Measurements from ENCODE around the gene SUPT3H.

GRCh38 chr6:44789061-44789460 lies 588.7 kb downstream of the SUPT3H start:
- TF ChIP-seq CTCF (CRISPR knock-in tag; IDR thresholded peaks at IDR 0.05) = no peak
- TF ChIP-seq ESRRA (CRISPR knock-in tag; IDR thresholded peaks at IDR 0.05; ENCODE audit: low read depth) = no peak
- no peak for TF ChIP-seq FOXP4 (CRISPR knock-in tag; IDR thresholded peaks at IDR 0.05)
- no peak for TF ChIP-seq ELF1 (CRISPR knock-in tag; IDR thresholded peaks at IDR 0.05)
- no peak for TF ChIP-seq POLR2A (IDR thresholded peaks at IDR 0.05; ENCODE audit: insufficient read depth in 1 of 2, low read depth in 2 of 2, low read length in 2 of 2)
- no peak for TF ChIP-seq ZNF512 (CRISPR knock-in tag; IDR thresholded peaks at IDR 0.05)
- no peak for TF ChIP-seq HNF4A (CRISPR knock-in tag; IDR thresholded peaks at IDR 0.05)

Measured in HepG2 (cell line).